ENCODE data around the gene CHRNA5. TPM values are rescaled to one million over a fixed set of nuclear protein-coding genes. Genes with fewer than 3 reads are reported as not detected.

CHRNA5 gene
- polyA plus RNA-seq, 3 donors = 0.19 TPM; not detected in 2

- Histone ChIP-seq H3K4me2 (replicated peaks; ENCODE audit: extremely low read depth, low read length, poor library complexity, severe bottlenecking) (peak overlapping the region; percentile 89), H4K20me1 (ENCODE audit: insufficient read depth, low read length) (no peaks in the 10 kb centered on the region), H3K4me3 (replicated peaks in 1 of 3; ENCODE audit: low read depth in 2 of 3, low read length in 3 of 3) (peak overlapping the region in 1 of 3 experiments; percentile 75), H3K4me1 (ENCODE audit: control insufficient read depth in 1 of 2, insufficient read depth in 2 of 2, low read length in 2 of 2) (peaks cover 14 to 19% of the 10 kb centered on the region in 2 donors), H3K9ac (ENCODE audit: insufficient read depth, low read length, poor library complexity, severe bottlenecking) (peak overlapping the region; percentile 39), H3K36me3 (replicated peaks in 1 of 2; ENCODE audit: control insufficient read depth in 1 of 2, insufficient read depth in 2 of 2, low read length in 2 of 2) (no peaks in the 10 kb centered on the region), H3K27ac (ENCODE audit: low read depth in 1 of 2, low read length in 2 of 2) (no peak overlapping the region), H2AFZ (ENCODE audit: insufficient read depth, low read depth, low read length, poor library complexity, severe bottlenecking) (peak overlapping the region; percentile 67), H3K9me3 (replicated peaks in 1 of 2; ENCODE audit: control insufficient read depth in 1 of 2, insufficient read depth in 1 of 2, low read length in 2 of 2) (no peaks in the 10 kb centered on the region), H3K79me2 (ENCODE audit: insufficient read depth, low read length) (no peaks in the 10 kb centered on the region), H3K27me3 (ENCODE audit: control insufficient read depth in 2 of 2, insufficient read depth in 2 of 2, low read length in 2 of 2) (peaks cover 29 to 32% of the 10 kb centered on the region in 2 donors)
- Mint-ChIP-seq H3K4me3 (peak overlapping the region; percentile 82 to 90), H3K4me1 (peaks cover 22% of the 10 kb centered on the region), H3K9me3 (peaks cover 0 to 4% (median 2%) of the 10 kb centered on the region in 7 donors), H3K27me3 (ENCODE audit: low read depth in 3 of 3) (peaks cover 27 to 51% (median 29%) of the 10 kb centered on the region in 3 donors), H3K36me3 (peaks cover 0 to 4% of the 10 kb centered on the region in 2 donors), H3K27ac (peak overlapping the region in 1 of 7 donors; percentile 9)
- DNase-seq = no peak
- intact Hi-C loops (cut with micrococcal nuclease) = no loop called here
- 10% methylated on average over 10 of the region's 11 CpGs for WGBS (ENCODE audit: insufficient coverage)
- TF ChIP-seq CTCF (IDR thresholded peaks at IDR 0.05) = no peak
Observed at GRCh38 chr15:78564743-78565096, 600 bp upstream of the CHRNA5 start.

GRCh38 chr15:78565951-78566774 is 843 bp downstream of the CHRNA5 start:
- Histone ChIP-seq H3K27ac (ENCODE audit: low read depth in 1 of 2, low read length in 2 of 2) (no peak overlapping the region), H3K36me3 (replicated peaks in 1 of 2; ENCODE audit: control insufficient read depth in 1 of 2, insufficient read depth in 2 of 2, low read length in 2 of 2) (no peaks in the 10 kb centered on the region), H3K9me3 (replicated peaks in 1 of 2; ENCODE audit: control insufficient read depth in 1 of 2, insufficient read depth in 1 of 2, low read length in 2 of 2) (no peaks in the 10 kb centered on the region), H3K4me3 (replicated peaks in 1 of 3; ENCODE audit: low read depth in 2 of 3, low read length in 3 of 3) (peak overlapping the region; percentile 24 to 75 (median 38)), H3K27me3 (ENCODE audit: control insufficient read depth in 2 of 2, insufficient read depth in 2 of 2, low read length in 2 of 2) (peaks cover 29 to 32% of the 10 kb centered on the region in 2 donors), H2AFZ (ENCODE audit: insufficient read depth, low read depth, low read length, poor library complexity, severe bottlenecking) (peak overlapping the region; percentile 67), H3K9ac (ENCODE audit: insufficient read depth, low read length, poor library complexity, severe bottlenecking) (peak overlapping the region; percentile 39), H3K4me1 (ENCODE audit: control insufficient read depth in 1 of 2, insufficient read depth in 2 of 2, low read length in 2 of 2) (peaks cover 14 to 19% of the 10 kb centered on the region in 2 donors), H3K4me2 (replicated peaks; ENCODE audit: extremely low read depth, low read length, poor library complexity, severe bottlenecking) (peak overlapping the region; percentile 89), H3K79me2 (ENCODE audit: insufficient read depth, low read length) (no peaks in the 10 kb centered on the region), H4K20me1 (ENCODE audit: insufficient read depth, low read length) (no peaks in the 10 kb centered on the region)
- Mint-ChIP-seq H3K4me3 (peak overlapping the region; percentile 82 to 90), H3K9me3 (peaks cover 0 to 4% (median 2%) of the 10 kb centered on the region in 7 donors), H3K27ac (no peak overlapping the region), H3K36me3 (peaks cover 0 to 4% of the 10 kb centered on the region in 2 donors), H3K4me1 (peaks cover 22% of the 10 kb centered on the region), H3K27me3 (ENCODE audit: low read depth in 3 of 3) (peaks cover 27 to 51% (median 29%) of the 10 kb centered on the region in 3 donors)
- intact Hi-C loops (cut with micrococcal nuclease) = no loop called here
- DNase-seq = no peak
- 0% methylated on average over 8 of the region's 19 CpGs for WGBS (ENCODE audit: insufficient coverage)
- TF ChIP-seq CTCF (IDR thresholded peaks at IDR 0.05) = peak; percentile 11

Data from CD14-positive monocyte (primary cell).